ENCODE results near the gene ERI3.

Gene ERI3

GRCh38 chr1:44354268-44354839 lies 703 bp downstream of the ERI3 start:
- no peak for DNase-seq (ENCODE audit: low read depth, low spot score)
- H3K4me3 ChIP-seq (ENCODE audit: low read length): peak overlapping the region; percentile 77

- DNase-seq (ENCODE audit: low read depth, low spot score): no peak
- H3K4me3 ChIP-seq (ENCODE audit: low read length): no peak overlapping the region
Measured at GRCh38 chr1:44353604-44354003, 1.5 kb downstream of the ERI3 start.

GRCh38 chr1:44351289-44351688 lies 3.8 kb downstream of the ERI3 start:
- DNase-seq (ENCODE audit: low read depth, low spot score): no peak
- no peak overlapping the region for H3K4me3 ChIP-seq (ENCODE audit: low read length)

GRCh38 chr1:44348061-44348485 lies 7.0 kb downstream of the ERI3 start:
- DNase-seq (ENCODE audit: low read depth, low spot score): no peak
- H3K4me3 ChIP-seq (ENCODE audit: low read length): no peak overlapping the region

GRCh38 chr1:44347280-44347679 lies 7.8 kb downstream of the ERI3 start:
- DNase-seq (ENCODE audit: low read depth, low spot score): no peak
- H3K4me3 ChIP-seq (ENCODE audit: low read length): no peak overlapping the region

- no peak for DNase-seq (ENCODE audit: low read depth, low spot score)
- no peak overlapping the region for H3K4me3 ChIP-seq (ENCODE audit: low read length)
Measured at GRCh38 chr1:44346878-44347277, 8.2 kb downstream of the ERI3 start.

GRCh38 chr1:44346184-44346583 lies 8.9 kb downstream of the ERI3 start:
- DNase-seq (ENCODE audit: low read depth, low spot score): no peak
- H3K4me3 ChIP-seq (ENCODE audit: low read length): no peak overlapping the region

GRCh38 chr1:44345187-44345775 lies 9.8 kb downstream of the ERI3 start:
- H3K4me3 ChIP-seq (ENCODE audit: low read length): no peak overlapping the region
- no peak for DNase-seq (ENCODE audit: low read depth, low spot score)

GRCh38 chr1:44339731-44340130 lies 15.3 kb downstream of the ERI3 start:
- H3K4me3 ChIP-seq (ENCODE audit: low read length): no peak overlapping the region
- DNase-seq (ENCODE audit: low read depth, low spot score): no peak

- no peak overlapping the region for H3K4me3 ChIP-seq (ENCODE audit: low read length)
- no peak for DNase-seq (ENCODE audit: low read depth, low spot score)
Measured at GRCh38 chr1:44338136-44338535, 16.9 kb downstream of the ERI3 start.

GRCh38 chr1:44336668-44337067 lies 18.4 kb downstream of the ERI3 start:
- H3K4me3 ChIP-seq (ENCODE audit: low read length): no peak overlapping the region
- no peak for DNase-seq (ENCODE audit: low read depth, low spot score)

- no peak for DNase-seq (ENCODE audit: low read depth, low spot score)
- no peak overlapping the region for H3K4me3 ChIP-seq (ENCODE audit: low read length)
Measured at GRCh38 chr1:44334968-44335367, 20.1 kb downstream of the ERI3 start.

GRCh38 chr1:44333376-44333775 lies 21.7 kb downstream of the ERI3 start:
- DNase-seq (ENCODE audit: low read depth, low spot score): no peak
- no peak overlapping the region for H3K4me3 ChIP-seq (ENCODE audit: low read length)

- no peak overlapping the region for H3K4me3 ChIP-seq (ENCODE audit: low read length)
- no peak for DNase-seq (ENCODE audit: low read depth, low spot score)
Measured at GRCh38 chr1:44332505-44332904, 22.6 kb downstream of the ERI3 start.

GRCh38 chr1:44330935-44331334 lies 24.1 kb downstream of the ERI3 start:
- no peak for DNase-seq (ENCODE audit: low read depth, low spot score)
- no peak overlapping the region for H3K4me3 ChIP-seq (ENCODE audit: low read length)

- no peak overlapping the region for H3K4me3 ChIP-seq (ENCODE audit: low read length)
- no peak for DNase-seq (ENCODE audit: low read depth, low spot score)
Measured at GRCh38 chr1:44328671-44329416, 26.2 kb downstream of the ERI3 start.

GRCh38 chr1:44327679-44328491 lies 27.2 kb downstream of the ERI3 start:
- H3K4me3 ChIP-seq (ENCODE audit: low read length): no peak overlapping the region
- DNase-seq (ENCODE audit: low read depth, low spot score): no peak

- DNase-seq (ENCODE audit: low read depth, low spot score): no peak
- no peak overlapping the region for H3K4me3 ChIP-seq (ENCODE audit: low read length)
Measured at GRCh38 chr1:44326821-44327465, 28.1 kb downstream of the ERI3 start.

GRCh38 chr1:44326024-44326701 lies 28.9 kb downstream of the ERI3 start:
- no peak overlapping the region for H3K4me3 ChIP-seq (ENCODE audit: low read length)
- no peak for DNase-seq (ENCODE audit: low read depth, low spot score)
